Measurements from ENCODE around the gene GPALPP1. TPM values are rescaled to one million over a fixed set of nuclear protein-coding genes. Genes with fewer than 3 reads are reported as not detected.
"Not testable (repeated sequence)": the region's sequence is repeated elsewhere in the genome, so short reads cannot be mapped to it uniquely, and the experiment has no call there.

Gene GPALPP1
- total RNA-seq, 1 donor from 2014 or later = 24.4 TPM

DNA sequence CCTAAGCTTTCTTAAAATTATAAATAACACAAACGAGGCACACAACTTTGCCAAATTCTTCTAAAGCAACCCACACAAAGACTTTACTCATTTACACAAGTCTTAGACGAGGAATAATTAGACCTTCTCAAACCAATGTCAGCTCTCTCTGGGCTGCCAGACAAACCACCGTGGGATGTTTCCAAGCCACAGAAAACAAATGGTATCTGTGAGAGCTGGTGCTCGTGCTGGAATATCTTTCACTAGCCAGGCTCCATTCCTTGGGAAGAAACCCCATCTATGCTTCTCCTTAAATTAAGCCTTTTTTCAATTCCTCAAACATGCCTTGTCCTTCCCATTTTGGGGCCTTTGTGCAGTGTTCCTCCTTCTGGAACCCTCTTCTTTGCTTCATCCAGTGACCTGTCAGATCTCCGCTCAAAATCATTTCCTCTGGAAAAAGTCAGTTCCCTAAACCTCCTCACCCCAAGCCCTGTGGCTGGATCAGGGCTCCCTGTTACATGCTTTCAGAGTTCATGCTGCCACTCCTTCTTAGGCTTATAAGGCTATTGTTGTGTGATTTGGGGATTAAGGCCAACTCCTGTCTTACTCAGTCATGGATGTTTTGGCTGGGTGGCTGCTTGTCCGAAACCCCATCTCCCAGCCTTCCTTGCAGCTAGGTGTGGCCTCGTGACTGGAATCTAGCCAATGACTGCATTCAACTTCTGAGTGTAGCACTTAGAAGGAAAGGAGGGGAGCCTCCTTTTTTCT, 66.7 kb downstream of the GPALPP1 start:
- Histone ChIP-seq H3K9me3 (no peaks in the 10 kb centered on the region), H3K36me3 (no peaks in the 10 kb centered on the region), H3K4me1 (peaks cover 4% of the 10 kb centered on the region), H3K27ac (no peak overlapping the region), H3K27me3 (no peaks in the 10 kb centered on the region), H3K4me3 (no peak overlapping the region)
- TF ChIP-seq, protein P1, sequence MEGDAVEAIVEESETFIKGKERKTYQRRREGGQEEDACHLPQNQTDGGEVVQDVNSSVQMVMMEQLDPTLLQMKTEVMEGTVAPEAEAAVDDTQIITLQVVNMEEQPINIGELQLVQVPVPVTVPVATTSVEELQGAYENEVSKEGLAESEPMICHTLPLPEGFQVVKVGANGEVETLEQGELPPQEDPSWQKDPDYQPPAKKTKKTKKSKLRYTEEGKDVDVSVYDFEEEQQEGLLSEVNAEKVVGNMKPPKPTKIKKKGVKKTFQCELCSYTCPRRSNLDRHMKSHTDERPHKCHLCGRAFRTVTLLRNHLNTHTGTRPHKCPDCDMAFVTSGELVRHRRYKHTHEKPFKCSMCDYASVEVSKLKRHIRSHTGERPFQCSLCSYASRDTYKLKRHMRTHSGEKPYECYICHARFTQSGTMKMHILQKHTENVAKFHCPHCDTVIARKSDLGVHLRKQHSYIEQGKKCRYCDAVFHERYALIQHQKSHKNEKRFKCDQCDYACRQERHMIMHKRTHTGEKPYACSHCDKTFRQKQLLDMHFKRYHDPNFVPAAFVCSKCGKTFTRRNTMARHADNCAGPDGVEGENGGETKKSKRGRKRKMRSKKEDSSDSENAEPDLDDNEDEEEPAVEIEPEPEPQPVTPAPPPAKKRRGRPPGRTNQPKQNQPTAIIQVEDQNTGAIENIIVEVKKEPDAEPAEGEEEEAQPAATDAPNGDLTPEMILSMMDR (IDR thresholded peaks at IDR 0.05) = no peak
- intact Hi-C loops (cut with DNase I) = loop anchor here (10.0 kb wide), 1 partner anchor 259 kb away; no protein-coding TSS in a partner anchor
- DNase-seq (no peak), ATAC-seq (peak; percentile 54)

DNA sequence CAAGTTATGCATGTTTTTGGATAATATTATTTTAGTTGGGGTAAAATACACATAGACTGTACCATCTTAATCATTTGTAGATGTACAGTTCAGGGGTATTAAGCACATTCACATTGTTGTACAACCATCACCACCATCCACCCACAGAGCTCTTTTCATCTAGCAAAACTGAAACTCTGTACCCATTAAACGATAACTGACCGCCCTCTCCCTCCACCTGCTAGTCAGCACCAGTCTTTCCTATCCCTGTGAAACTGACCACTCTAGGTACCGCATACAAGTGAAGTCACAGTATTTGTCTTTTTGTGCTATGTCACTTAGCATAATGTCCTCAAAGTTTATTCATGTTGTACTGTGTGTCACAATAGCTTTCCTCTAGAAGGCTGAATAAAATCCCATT, 70.7 kb downstream of the GPALPP1 start:
- H3K4me3 ChIP-seq = no peak overlapping the region
- DNase-seq = no peak
- ATAC-seq = no peak
- H3K36me3 ChIP-seq = no peaks in the 10 kb centered on the region
- H3K4me1 ChIP-seq = peaks cover 4% of the 10 kb centered on the region
- no peaks in the 10 kb centered on the region for H3K9me3 ChIP-seq
- TF ChIP-seq, protein P1 (IDR thresholded peaks at IDR 0.05) = no peak
- intact Hi-C loops (cut with DNase I) = no loop called here
- H3K27ac ChIP-seq = no peak overlapping the region
- no peaks in the 10 kb centered on the region for H3K27me3 ChIP-seq

DNA sequence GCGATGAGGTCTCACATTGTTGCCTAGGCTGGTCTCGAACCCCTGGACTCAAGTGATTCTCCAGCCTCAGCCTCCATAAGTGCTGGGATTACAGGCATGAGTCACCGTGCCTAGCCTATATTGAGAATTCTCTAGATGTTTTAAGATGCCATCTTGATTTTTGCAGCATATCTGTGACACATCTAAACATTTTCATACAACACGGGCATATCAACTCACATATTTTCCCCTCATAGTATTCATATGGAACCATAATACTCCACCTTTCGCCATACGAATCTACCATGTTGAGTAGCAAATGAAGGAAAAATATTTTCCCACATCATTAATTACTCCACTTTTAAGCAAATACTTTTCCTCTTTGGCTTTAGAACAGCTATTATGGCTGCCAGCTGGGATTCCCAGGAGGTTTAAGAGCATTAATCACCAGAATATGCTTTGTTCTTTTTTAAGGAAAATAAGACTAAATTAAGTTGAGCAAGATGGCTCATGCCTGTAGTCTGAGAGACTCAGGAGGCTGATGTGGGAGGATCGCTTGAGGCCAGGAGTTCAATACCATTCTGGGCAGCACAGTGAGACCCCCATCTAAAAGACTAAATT, 74.0 kb downstream of the GPALPP1 start:
- Histone ChIP-seq H3K27me3 (no peaks in the 10 kb centered on the region), H3K4me3 (no peak overlapping the region), H3K9me3 (no peaks in the 10 kb centered on the region), H3K27ac (no peak overlapping the region), H3K4me1 (no peaks in the 10 kb centered on the region), H3K36me3 (no peaks in the 10 kb centered on the region)
- TF ChIP-seq, protein P1 (IDR thresholded peaks at IDR 0.05) = no peak
- ATAC-seq (no peak), DNase-seq (no peak)
- intact Hi-C loops (cut with DNase I) = no loop called here

DNA sequence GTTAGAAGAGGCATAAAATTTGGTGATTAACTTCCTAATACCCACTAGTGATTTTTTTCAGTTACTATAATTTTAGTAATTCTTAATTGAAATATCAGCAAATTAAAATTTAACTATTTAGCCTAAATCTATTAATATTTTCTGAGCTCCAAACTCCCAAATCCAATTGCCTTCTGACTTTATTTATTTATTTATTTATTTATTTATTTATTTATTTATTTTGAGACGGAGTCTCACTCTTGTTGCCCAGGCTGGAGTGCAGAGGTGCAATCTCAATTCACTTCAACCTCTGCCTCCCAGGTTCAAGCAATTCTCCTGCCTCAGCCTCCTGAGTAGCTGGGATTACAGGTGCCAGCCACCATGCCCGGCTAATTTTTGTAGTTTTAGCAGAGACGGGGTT, 74.6 kb downstream of the GPALPP1 start:
- H3K27me3 ChIP-seq; H3K9me3 ChIP-seq; H3K36me3 ChIP-seq; H3K4me1 ChIP-seq; DNase-seq; intact Hi-C loops (cut with DNase I); H3K27ac ChIP-seq; ATAC-seq; H3K4me3 ChIP-seq: not testable (repeated sequence)

DNA sequence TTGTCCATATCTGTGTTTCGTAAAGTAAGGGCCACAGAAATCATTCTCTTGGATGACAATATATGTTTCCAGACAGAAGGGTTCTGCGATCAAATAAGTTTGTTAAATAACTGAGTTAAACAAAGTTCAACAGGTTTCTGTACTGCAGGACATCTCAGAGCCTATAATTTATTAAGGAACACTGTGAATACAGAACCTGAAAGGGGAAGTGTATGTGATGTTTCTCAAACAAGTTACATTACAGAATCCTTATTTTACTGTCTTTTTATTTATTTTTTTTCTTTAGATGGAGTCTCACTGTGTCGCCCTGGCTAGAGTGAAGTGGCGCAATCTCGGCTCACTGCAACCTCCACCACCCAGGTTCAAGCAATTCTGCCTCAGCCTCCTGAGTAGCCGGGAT, 75.6 kb downstream of the GPALPP1 start:
- Histone ChIP-seq H3K27ac (no peak overlapping the region), H3K27me3 (no peaks in the 10 kb centered on the region), H3K4me3 (no peak overlapping the region), H3K4me1 (no peaks in the 10 kb centered on the region), H3K36me3 (no peaks in the 10 kb centered on the region), H3K9me3 (no peaks in the 10 kb centered on the region)
- intact Hi-C loops (cut with DNase I) = no loop called here
- DNase-seq (no peak), ATAC-seq (no peak)
- TF ChIP-seq, protein P1 (IDR thresholded peaks at IDR 0.05) = no peak

All from upper lobe of right lung (tissue), 1 donor.